HL-60 (cell line): ENCODE data around the gene PTTG1IP.

Source experiments
- DNase-seq, 2 experiments: peaks; one replicate each; pipeline ENCODE4 v3.0.0-alpha.2; 2010 to 2020; ENCODE audit warnings: low read depth in 1 of 2, low spot score in 1 of 2
- H3K27ac ChIP-seq: fragments of 250-450 bp; sonication (Bioruptor Pico); replicated peaks from 2 replicates; pipeline ENCODE4 v1.5.1; 2020; ENCODE audit warnings: mild to moderate bottlenecking, moderate library complexity
- H3K27me3 ChIP-seq: fragments of 250-450 bp; sonication (Bioruptor Pico); 2 replicates; pipeline ENCODE4 v1.5.1; 2021; ENCODE audit warnings: mild to moderate bottlenecking, moderate library complexity; ENCODE audit not compliant: insufficient read depth, poor library complexity, severe bottlenecking
- H3K4me3 ChIP-seq: replicated peaks from 2 replicates; pipeline ENCODE4 v1.5.1; 2011; ENCODE audit warnings: mild to moderate bottlenecking, control low read depth, low read length; ENCODE audit not compliant: insufficient read depth
- CTCF ChIP-seq: IDR thresholded peaks from one replicate; pipeline ENCODE4 v1.5.1; 2011; ENCODE audit warnings: low read length, control low read depth, inconsistent platforms; ENCODE audit not compliant: insufficient read depth
- GABPA ChIP-seq: IDR thresholded peaks from 2 replicates; pipeline ENCODE4 v1.6.1; 2012; ENCODE audit warnings: low read depth
- POLR2AphosphoS5 ChIP-seq: IDR thresholded peaks from 2 replicates; pipeline ENCODE4 v1.6.1; 2012; ENCODE audit warnings: low read depth
- REST ChIP-seq: IDR thresholded peaks from 2 replicates; pipeline ENCODE4 v1.6.1; 2012; ENCODE audit warnings: low read depth; ENCODE audit not compliant: insufficient replicate concordance
- SPI1 ChIP-seq: IDR thresholded peaks from 2 replicates; pipeline ENCODE4 v1.6.1; 2012; ENCODE audit warnings: low read depth, mild to moderate bottlenecking, borderline replicate concordance

The PTTG1IP gene

GRCh38 chr21:44884097-44884496 lies 10.6 kb upstream of the PTTG1IP start:
- no peak for DNase-seq
- Histone ChIP-seq H3K27ac (0 out of 2 replicates have a peak overlapping the region, but pooled peaks have one; percentile 9), H3K4me3 (no peak overlapping the region), H3K27me3 (no peaks in the 10 kb centered on the region)
- TF ChIP-seq SPI1 (no peak), CTCF (no peak), REST (no peak), GABPA (no peak), POLR2AphosphoS5 (no peak)

- no peak for TF ChIP-seq REST
- TF ChIP-seq POLR2AphosphoS5, result no peak
- no peak for TF ChIP-seq CTCF
- no peak for TF ChIP-seq SPI1
- no peak for TF ChIP-seq GABPA
- H3K27ac ChIP-seq, result no peak overlapping the region; the same call in 1 of the 2 replicates
These were observed 9.8 kb upstream of the PTTG1IP start for GRCh38 chr21:44883250-44883649.

GRCh38 chr21:44881198-44881872 lies 7.8 kb upstream of the PTTG1IP start:
- Histone ChIP-seq H3K27ac (peak overlapping the region; percentile 79), H3K27me3 (no peaks in the 10 kb centered on the region), H3K4me3 (no peak overlapping the region)
- TF ChIP-seq GABPA (no peak), SPI1 (no peak), POLR2AphosphoS5 (no peak), CTCF (no peak), REST (peak; percentile 7)
- no peak for DNase-seq

More at GRCh38 chr21:44883250-44883649, 9.8 kb upstream of the PTTG1IP start:
- no peak for DNase-seq
- Histone ChIP-seq H3K27me3 (no peaks in the 10 kb centered on the region), H3K4me3 (no peak overlapping the region)
